GM18499 (cell line): ENCODE data around the gene SAMD10.
"Not testable (repeated sequence)": the region's sequence is repeated elsewhere in the genome, so short reads cannot be mapped to it uniquely, and the experiment has no call there.

Experiments
- ATAC-seq: cut with Tn5 transposase; IDR thresholded peaks from one replicate; pipeline ENCODE4 v1.9.1; 2021; ENCODE audit warnings: moderate number of reproducible peaks; ENCODE audit not compliant: insufficient read depth, unreplicated experiment

Gene SAMD10

GRCh38 chr20:64003960-64004725 is 24.7 kb upstream of the SAMD10 start:
- ATAC-seq = no peak

DNA sequence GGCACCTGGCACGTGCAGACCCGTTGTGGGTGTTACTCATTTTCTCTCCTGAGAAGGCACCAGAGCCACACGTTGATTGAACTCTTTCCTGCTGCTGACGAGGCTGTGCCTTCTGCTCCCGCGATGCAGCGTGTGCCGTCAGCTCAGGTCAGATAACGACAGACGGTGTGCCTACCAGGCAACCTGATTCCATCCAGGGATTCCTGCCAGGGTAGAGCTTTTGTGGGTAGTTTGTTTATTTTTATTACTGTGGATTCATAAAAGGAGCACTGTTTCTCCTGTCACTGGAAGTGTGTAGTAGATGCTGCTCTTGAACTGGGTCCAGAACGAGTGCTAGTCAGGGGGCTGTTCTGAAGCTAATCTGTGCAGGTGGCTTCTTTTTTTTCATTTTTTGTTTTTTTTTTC is 22.2 kb upstream of the SAMD10 start:
- no peak for ATAC-seq

DNA sequence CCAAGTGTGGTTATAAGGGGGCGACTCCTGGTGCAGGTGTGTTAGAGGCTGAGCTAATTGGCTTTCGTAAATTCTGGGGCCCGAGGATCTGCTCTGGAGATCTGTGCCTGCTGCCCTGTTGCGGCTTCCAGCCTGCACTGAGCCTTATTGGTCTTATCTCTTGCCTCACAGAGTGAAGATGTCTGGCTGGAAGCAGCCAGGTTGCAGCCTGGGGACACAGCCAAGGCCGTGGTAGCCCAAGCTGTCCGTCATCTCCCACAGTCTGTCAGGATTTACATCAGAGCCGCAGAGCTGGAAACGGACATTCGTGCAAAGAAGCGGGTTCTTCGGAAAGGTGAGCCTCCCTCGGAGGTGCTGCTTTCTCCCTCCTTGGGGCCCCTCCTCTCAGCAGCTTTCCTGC is 21.5 kb upstream of the SAMD10 start:
- ATAC-seq = no peak

GRCh38 chr20:63982937-63983336 is 3.5 kb upstream of the SAMD10 start:
- no peak for ATAC-seq

DNA sequence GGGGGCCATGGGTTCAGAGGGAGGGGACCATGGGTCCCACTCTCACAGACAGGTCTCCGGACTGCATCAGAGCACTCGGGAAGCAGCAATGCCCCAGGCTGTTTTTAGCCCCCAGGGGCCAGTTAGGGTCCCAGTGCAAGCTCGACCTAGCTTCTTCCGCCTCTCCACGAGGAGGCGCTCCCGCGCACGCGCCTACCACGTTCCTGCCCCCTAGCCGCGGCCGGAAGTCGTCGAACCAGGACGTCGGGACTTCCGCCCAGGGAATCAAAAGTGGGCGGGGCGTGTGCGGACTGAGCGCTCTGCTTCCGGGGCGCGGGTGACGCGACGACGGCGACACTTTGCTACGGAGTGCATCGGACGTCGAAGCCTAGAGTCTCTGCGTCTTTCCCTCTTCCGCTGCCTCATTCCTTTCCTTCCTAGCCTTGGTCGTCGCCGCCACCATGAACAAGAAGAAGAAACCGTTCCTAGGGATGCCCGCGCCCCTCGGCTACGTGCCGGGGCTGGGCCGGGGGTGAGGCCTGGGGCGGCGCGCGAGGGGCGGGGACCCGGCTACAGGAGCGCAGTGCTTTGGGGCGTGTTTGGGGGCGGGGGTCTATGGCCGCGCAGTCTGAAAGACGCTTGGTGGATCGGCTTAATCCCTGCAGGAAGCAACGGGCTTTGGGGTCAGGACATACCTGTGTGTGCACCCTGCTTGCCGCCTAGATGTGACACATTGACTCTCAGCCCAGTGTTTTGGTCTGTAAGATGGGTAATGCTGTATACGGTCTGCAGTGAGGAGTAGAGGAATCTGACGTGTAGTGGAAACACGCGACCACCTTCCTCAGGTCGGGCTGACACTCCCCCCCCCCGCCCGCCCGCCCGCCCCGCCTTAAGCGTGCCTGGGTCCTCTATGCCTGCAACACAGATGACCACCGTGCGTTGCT is 1.6 kb upstream of the SAMD10 start, which contains the start of gene PRPF6:
Gene PRPF6, plus strand, starts transcription at position 327 of the 923 bp plus-strand sequence. Its CDS starts 114 bp downstream, at position 441.
- peak; percentile 36 for ATAC-seq

DNA sequence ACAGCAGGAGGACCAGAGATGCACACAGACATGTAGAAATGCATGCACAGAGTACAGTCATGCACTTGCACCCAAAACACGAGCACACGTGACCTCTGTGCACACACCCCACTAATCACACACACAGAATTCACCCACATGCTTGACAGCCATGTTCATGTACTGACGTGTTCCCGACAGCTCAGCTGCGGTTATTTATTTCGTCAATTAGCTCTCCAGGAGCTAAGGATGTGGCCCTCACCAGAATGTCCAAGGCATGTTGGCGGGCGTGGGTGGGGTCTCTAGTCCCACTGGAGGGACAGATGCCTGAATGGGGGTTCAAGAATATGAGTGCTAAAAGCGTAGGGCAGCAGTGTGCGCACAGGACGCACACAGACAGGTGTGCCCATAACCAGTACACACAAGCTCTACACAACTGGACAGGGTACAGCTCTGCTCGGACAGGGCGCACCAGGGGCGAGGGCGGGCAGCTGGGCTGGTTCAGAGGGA is 919 bp upstream of the SAMD10 start:
- ATAC-seq = no peak

DNA sequence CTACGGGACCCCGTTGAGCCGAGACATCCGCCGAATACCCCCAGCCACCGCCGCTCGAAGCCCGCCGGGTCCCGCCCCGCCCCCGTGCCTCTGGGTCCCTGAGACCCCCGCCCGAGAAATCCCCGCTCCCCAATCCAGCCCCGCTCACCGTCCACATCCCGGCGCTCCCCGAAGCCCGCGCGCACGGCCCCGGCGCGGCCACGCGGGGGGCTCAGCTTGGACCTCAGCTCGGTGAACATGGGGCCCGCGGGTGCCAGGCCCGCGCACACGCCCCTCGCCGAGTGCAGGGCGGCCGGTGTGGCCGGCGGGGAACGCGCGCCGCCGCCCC is 249 bp downstream of the SAMD10 start:
- no peak for ATAC-seq

- no peak for ATAC-seq
These were observed 868 bp downstream of the SAMD10 start for GRCh38 chr20:63978319-63979228.

DNA sequence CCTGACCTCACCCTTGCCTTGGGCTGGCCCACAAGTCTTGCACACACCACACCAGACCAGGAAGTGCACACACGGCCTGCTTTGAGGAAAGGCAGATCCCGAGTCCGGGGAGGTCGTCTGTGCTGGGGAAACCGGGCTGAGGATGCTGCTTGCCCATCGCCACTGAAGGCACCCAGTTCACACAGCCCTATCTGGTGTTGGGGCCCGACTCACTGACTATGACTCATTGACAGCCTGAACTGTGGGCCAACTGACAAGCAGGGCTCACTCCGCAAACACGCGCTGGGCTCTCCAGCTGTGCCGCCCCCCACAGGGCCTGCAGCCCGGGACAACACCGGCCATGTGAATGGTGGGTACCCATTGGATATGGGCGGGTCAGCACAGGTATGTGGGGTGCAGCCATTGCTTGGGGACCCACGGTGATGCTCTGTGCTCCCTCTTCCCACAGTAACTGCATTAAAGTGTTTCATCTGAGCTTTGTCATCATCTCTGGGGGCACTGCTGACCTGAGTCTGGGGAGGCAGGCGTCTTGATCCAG is 1.6 kb downstream of the SAMD10 start:
- no peak for ATAC-seq

GRCh38 chr20:63976980-63977738 is 2.3 kb downstream of the SAMD10 start:
- no peak for ATAC-seq

DNA sequence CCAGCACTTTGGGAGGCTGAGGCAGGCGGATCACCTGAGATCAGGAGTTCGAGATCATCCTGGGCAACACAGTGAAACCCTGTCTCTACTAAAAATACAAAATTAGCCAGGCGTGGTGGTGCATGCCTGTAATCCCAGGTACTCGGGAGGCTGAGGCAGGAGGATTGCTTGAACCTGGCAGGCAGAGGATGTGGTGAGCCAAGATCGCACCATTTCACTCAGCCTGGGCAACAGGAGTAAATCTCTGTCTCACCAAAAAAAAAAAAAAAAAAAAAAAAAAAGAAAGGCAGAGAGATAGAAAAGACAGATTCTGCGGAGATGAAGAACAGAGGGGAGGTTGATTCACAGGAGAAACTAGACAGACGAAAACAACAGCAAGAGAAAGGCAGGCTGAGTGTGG is 2.9 kb downstream of the SAMD10 start:
- ATAC-seq = not testable (repeated sequence)

GRCh38 chr20:63974402-63975200 is 4.8 kb downstream of the SAMD10 start:
- ATAC-seq = no peak

DNA sequence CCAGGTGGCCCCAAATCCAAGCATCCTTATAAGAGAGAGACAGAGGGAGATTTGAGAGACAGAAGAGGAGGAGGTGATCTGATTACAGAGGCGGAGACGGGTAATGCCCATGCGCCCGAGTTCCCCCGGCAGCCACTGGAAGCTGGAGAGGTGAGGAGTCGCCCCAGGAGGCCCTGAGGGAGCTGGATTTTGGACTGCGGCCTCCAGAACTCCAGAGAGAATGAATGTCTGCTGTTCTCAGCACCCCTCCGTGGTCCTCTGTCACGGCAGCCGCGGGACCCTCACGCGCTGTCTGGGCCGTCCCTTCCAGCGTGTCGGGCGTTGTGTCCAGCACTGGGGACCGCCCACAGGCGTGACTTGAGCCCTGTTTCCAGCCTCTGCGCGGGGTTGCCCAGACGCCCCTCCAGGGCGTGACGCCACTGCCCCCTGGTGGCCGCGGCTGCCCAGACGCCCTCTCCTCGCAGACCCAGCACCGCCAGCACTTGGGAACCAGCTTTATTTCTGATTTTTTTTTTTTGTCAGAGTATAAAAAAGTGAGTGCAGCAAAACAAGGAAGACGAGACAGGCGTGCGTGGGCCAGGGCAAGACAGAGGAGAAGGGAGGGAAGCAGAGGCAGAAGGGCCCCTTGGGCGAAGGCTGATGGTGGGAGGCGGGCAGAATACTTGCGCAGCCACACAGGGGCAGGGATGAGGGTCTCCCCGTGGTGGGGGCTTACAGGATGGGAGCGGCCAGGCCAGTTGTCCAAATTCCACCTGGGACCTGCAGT is 5.6 kb downstream of the SAMD10 start:
- ATAC-seq = no peak

DNA sequence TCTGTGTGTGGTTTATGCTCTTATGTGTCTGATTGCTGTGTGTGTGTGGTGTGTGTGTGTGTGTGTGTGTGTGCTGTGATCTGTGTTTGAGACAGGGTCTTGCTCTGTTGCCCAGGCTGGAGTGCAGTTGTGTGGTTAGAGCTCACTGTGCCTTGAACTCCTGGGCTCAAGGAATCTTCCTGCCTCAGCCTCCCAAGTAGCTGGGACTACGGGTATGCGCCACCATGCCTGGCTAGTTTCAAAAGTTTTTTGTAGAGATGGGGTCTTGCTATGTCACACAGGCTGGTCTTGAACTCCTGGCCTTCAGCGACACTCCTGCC is 6.3 kb downstream of the SAMD10 start:
- ATAC-seq = no peak

DNA sequence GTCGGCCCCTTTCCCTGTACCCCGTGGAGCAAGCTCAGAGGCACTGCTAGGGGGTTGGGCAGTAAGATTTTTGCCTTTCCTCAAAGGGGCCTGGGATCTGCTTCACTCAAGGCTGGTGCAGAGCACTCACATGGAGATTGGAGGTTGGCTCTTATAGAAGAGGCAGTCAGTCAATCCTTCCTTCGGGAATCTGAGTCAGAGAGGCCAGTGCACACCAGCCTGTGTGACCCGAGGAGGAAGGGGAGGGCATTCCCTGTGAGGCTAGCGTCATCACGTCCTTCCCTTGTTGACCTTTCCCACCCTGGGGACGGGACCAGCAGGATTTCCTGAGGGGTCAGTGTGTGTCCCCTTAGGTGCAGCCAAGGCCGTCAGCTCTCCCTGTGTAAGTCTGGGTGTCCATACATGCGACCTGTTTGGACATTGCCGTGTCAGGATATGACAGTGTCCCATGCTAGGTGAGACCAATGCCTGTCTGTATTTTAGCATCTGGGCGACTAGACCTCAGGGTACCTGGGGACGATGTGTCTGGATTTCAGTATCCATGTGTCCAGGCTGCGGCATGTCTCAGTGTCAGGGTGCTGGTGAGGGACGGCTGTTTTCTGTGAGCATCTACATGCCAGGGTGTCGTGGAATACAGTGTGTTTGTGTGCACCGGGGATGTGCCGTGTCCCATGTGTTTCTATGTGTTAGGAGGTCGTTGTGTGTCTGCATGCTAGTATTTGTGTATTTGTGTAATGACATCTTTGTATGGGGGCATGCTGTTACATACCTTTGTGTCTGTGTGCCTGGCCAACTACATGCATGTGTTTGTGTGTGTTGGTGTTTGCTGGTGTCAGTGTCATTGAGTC is 6.9 kb downstream of the SAMD10 start:
- ATAC-seq = no peak

GRCh38 chr20:63971960-63972311 is 7.5 kb downstream of the SAMD10 start:
- ATAC-seq = not testable (repeated sequence)
